B cell (primary cell): Measurements from ENCODE around the gene VAV2. TPM values are rescaled to one million over a fixed set of nuclear protein-coding genes. Genes with fewer than 3 reads are reported as not detected.

Source experiments
- ATAC-seq: fragments of 200-7000 bp; cut with Tn5 transposase; one replicate; pipeline ENCODE4 v1.10.0; 2021; ENCODE audit warnings: low read depth, mild to moderate bottlenecking, moderate number of reproducible peaks, moderate library complexity
- CTCF ChIA-PET: fragments of 350-600 bp; sonication (Branson Sonifier 250); formaldehyde crosslinking; loops from one replicate; lab custom pipeline; 2021; ENCODE audit warnings: antibody characterized with exemption, inconsistent platforms; lab: Charles Lee
- POLR2A ChIA-PET: fragments of 350-600 bp; sonication (Branson Sonifier 250); formaldehyde crosslinking; loops from one replicate; lab custom pipeline; 2021; ENCODE audit warnings: antibody characterized with exemption; lab: Charles Lee
- DNase-seq: peaks from one replicate; pipeline ENCODE4 v3.0.0; 2013
- H2AFZ ChIP-seq: 2 replicates; pipeline ENCODE4 v1.6.1; 2012; ENCODE audit warnings: mild to moderate bottlenecking, low read depth, low read length; ENCODE audit not compliant: insufficient read depth, poor library complexity, severe bottlenecking
- H3K27ac ChIP-seq, 2 donors: 1 replicate in 1 of 2; 2 replicates in 1 of 2; pipeline ENCODE4 v1.5.1; 2012 to 2013; ENCODE audit warnings: low read length in 2 of 2, mild to moderate bottlenecking in 2 of 2, moderate library complexity in 1 of 2
- H3K27me3 ChIP-seq, 4 experiments: fragments of 200-600 bp in 1 of 4; sonication (generic) in 1 of 4; replicated peaks in 1 of 4; 1 replicate in 2 of 4; 2 replicates in 2 of 4; pipeline versions ENCODE4 v1.6.1 to v1.7.0; 2013 to 2016; ENCODE audit warnings: low read length in 3 of 4, mild to moderate bottlenecking in 2 of 4, mixed read lengths in 1 of 4, moderate library complexity in 1 of 4; ENCODE audit not compliant: insufficient read depth in 4 of 4, control insufficient read depth in 3 of 4; ENCODE audit errors: control extremely low read depth in 1 of 4
- H3K36me3 ChIP-seq, 2 experiments: replicated peaks in 1 of 2; 1 replicate in 1 of 2; 2 replicates in 1 of 2; pipeline versions ENCODE4 v1.6.1 to v1.7.1; 2013; ENCODE audit warnings: low read length in 1 of 2; ENCODE audit not compliant: insufficient read depth in 2 of 2, control insufficient read depth in 1 of 2; ENCODE audit errors: control extremely low read depth in 1 of 2, extremely low read depth in 1 of 2
- H3K4me1 ChIP-seq, 2 donors: fragments of 200-600 bp in 1 of 2; sonication (generic) in 1 of 2; 1 replicate in 1 of 2; 2 replicates in 1 of 2; pipeline versions ENCODE4 v1.5.1 to v1.6.1; 2013 to 2017; ENCODE audit warnings: low read length in 2 of 2; ENCODE audit not compliant: control insufficient read depth in 2 of 2, insufficient read depth in 2 of 2
- H3K4me2 ChIP-seq: replicated peaks from 2 replicates; pipeline ENCODE3; 2012; ENCODE audit warnings: mild to moderate bottlenecking, low read depth, low read length; ENCODE audit not compliant: poor library complexity, severe bottlenecking
- H3K4me3 ChIP-seq, 5 experiments: fragments of 200-600 bp in 1 of 5; sonication (generic) in 1 of 5; 1 replicate in 3 of 5; 2 replicates in 2 of 5; pipeline versions ENCODE4 v1.5.1 to v1.7.0; 2011 to 2016; ENCODE audit warnings: low read length in 4 of 5, mild to moderate bottlenecking in 4 of 5, low read depth in 2 of 5, control low read depth in 1 of 5, moderate library complexity in 1 of 5; ENCODE audit not compliant: insufficient read depth in 1 of 5; ENCODE audit errors: control extremely low read depth in 1 of 5, extremely low read depth in 1 of 5
- H3K79me2 ChIP-seq: fragments of 200-600 bp; sonication (generic); one replicate; pipeline ENCODE4 v1.6.0; 2016; ENCODE audit warnings: low read length; ENCODE audit not compliant: control insufficient read depth, insufficient read depth
- H3K9ac ChIP-seq: fragments of 200-600 bp; sonication (generic); 2 replicates; pipeline ENCODE4 v1.6.1; 2017; ENCODE audit warnings: mild to moderate bottlenecking, low read length, moderate library complexity
- H3K9me3 ChIP-seq, 3 donors: one replicate each; pipeline versions ENCODE4 v1.6.1 to v1.7.1; 2013; ENCODE audit warnings: low read length in 2 of 3; ENCODE audit not compliant: control insufficient read depth in 2 of 3, insufficient read depth in 1 of 3; ENCODE audit errors: control extremely low read depth in 1 of 3
- H4K20me1 ChIP-seq: 2 replicates; pipeline ENCODE4 v1.6.0; 2012; ENCODE audit warnings: mild to moderate bottlenecking, low read length; ENCODE audit not compliant: insufficient read depth, control insufficient read depth, poor library complexity, severe bottlenecking
- H3K27ac Mint-ChIP-seq: one replicate; pipeline ENCODE4 v1.8.0; 2021; ENCODE audit warnings: mixed read lengths
- H3K27me3 Mint-ChIP-seq: one replicate; pipeline ENCODE4 v1.8.0; 2021; ENCODE audit warnings: mixed read lengths
- H3K4me1 Mint-ChIP-seq: one replicate; pipeline ENCODE4 v1.8.0; 2021; ENCODE audit warnings: mixed read lengths
- H3K4me3 Mint-ChIP-seq: one replicate; pipeline ENCODE4 v1.8.0; 2021; ENCODE audit warnings: mixed read lengths
- H3K9me3 Mint-ChIP-seq: one replicate; pipeline ENCODE4 v1.8.0; 2022; ENCODE audit warnings: mixed read lengths; ENCODE audit not compliant: insufficient read depth
- EZH2 ChIP-seq: IDR thresholded peaks from 2 replicates; pipeline ENCODE4 v1.6.1; 2012; ENCODE audit warnings: borderline replicate concordance, low read depth, mild to moderate bottlenecking, moderate library complexity, low read length; ENCODE audit not compliant: insufficient read depth, poor library complexity, severe bottlenecking
- WGBS: methylation state at CpG from one replicate; pipeline ENCODE4 v1.1.5; 2013; ENCODE audit warnings: missing lambda C conversion rate; ENCODE audit not compliant: insufficient coverage; 5-methylcytosine and 5-hydroxymethylcytosine counted together
- intact Hi-C: fragments of 100-400 bp; cut with micrococcal nuclease; formaldehyde crosslinking; loops from one replicate; pipeline ENCODE4 v1.10.0; 2022
- polyA plus RNA-seq: library from polyadenylated mRNA; depleted of rRNA; stranded (reverse); fragments of >200 nt; gene quantifications from 2 replicates; pipeline ENCODE4 v1.2.3, GENCODE V29; 2012
- total RNA-seq, 2 donors: library from RNA; stranded (reverse); fragments of 120-200 nt in 1 of 2; gene quantifications; 1 replicate in 1 of 2; 2 replicates in 1 of 2; pipeline versions ENCODE4 v1.2.3 to v1.2.4, GENCODE V29; 2013 to 2022
- TF ChIP-seq, protein P1 (sequence below): fragments of 200-600 bp; IDR thresholded peaks from one replicate; pipeline ENCODE4 v1.8.0; 2022; ENCODE audit warnings: antibody characterized with exemption, mild to moderate bottlenecking

VAV2 gene
- total and polyA plus RNA-seq, 2 donors (not counting 1 experiment from before 2014, with no cell fraction given), result 34.4 to 128 TPM

DNA sequence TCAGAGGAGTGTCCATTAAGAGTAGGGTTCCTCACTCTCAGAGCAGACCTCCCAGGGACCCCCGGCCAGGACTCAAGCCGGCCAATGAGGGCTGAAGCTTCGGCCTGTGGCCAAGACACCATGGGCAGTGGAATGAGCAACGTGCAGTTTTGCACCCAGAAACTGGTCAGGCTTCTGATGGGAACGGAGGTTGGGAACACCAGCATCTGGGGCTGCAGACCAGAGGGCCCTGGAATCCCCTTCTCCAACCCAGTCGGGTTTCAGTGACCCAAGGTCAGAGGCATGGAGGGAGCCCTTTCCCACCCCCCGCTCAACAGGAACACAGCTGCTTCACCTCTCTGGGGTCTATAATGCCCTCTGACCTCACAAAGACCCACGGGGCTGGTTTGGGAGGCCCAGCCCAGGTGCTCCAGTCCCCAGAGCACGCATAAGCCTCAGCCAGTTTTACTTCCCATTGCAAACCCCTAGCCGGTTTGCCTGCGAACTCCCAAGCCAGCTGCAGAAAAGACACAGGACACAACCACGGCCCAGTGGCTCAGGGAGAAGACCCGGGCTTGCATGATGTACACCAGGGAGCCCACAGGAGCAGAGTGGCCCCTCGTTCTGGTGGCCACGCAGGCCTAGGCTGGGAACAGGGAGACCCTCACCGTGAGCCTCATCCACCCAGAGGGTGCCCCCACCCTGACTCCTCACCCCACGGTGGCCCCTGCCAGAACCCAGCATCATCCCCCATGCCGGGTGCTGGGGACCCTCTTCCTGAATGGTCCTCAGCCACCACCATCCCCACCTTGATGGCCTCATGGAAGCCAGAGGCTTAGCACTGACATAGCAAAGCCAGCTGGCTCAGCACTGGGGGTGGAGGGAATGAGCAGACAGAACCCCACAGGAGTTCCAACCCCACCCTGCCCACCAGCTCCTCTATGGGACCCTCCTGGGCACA, 30.6 kb downstream of the VAV2 start:
- peaks cover 78% of the 10 kb centered on the region for H3K4me1 Mint-ChIP-seq
- Histone ChIP-seq H3K36me3 (no peaks in the 10 kb centered on the region), H3K4me1 (peaks cover 61% of the 10 kb centered on the region in 2 donors), H3K4me3 (peak overlapping the region in 3 of 5 experiments; percentile 15 to 27 (median 20)), H3K27me3 (no peaks in the 10 kb centered on the region), H3K79me2 (peaks cover 94% of the 10 kb centered on the region), H4K20me1 (peaks cover 74% of the 10 kb centered on the region), H2AFZ (no peak overlapping the region), H3K9me3 (peaks cover 0 to 10% (median 6%) of the 10 kb centered on the region in 3 donors), H3K9ac (peak overlapping the region; percentile 37), H3K4me2 (peak overlapping the region; percentile 74), H3K27ac (peak overlapping the region; percentile 47 to 79)
- peak overlapping the region; percentile 78 for H3K4me3 Mint-ChIP-seq
- ChIA-PET POLR2A (interaction anchor here (0.5 to 1.9 kb wide), 3 partner anchors 10 to 1082 kb away, joined by 4 to 5 read pairs (median 4); partner anchors contain the start of gene SPACA9), CTCF (interaction anchor here (0.9 kb wide), 2 partner anchors 33 to 168 kb away, joined by 3 read pairs; no protein-coding TSS in a partner anchor)
- peaks cover 2% of the 10 kb centered on the region for H3K9me3 Mint-ChIP-seq
- DNase-seq (peak; percentile 48), ATAC-seq (peak; percentile 49)
- H3K27me3 Mint-ChIP-seq, result no peaks in the 10 kb centered on the region
- 33% methylated on average over 16 of the region's 18 CpGs for WGBS
- peak overlapping the region; percentile 89 for H3K27ac Mint-ChIP-seq
- intact Hi-C loops, result loop anchor here (2.0 kb wide), 1 partner anchor 15 kb away; no protein-coding TSS in a partner anchor
- TF ChIP-seq, protein P1, sequence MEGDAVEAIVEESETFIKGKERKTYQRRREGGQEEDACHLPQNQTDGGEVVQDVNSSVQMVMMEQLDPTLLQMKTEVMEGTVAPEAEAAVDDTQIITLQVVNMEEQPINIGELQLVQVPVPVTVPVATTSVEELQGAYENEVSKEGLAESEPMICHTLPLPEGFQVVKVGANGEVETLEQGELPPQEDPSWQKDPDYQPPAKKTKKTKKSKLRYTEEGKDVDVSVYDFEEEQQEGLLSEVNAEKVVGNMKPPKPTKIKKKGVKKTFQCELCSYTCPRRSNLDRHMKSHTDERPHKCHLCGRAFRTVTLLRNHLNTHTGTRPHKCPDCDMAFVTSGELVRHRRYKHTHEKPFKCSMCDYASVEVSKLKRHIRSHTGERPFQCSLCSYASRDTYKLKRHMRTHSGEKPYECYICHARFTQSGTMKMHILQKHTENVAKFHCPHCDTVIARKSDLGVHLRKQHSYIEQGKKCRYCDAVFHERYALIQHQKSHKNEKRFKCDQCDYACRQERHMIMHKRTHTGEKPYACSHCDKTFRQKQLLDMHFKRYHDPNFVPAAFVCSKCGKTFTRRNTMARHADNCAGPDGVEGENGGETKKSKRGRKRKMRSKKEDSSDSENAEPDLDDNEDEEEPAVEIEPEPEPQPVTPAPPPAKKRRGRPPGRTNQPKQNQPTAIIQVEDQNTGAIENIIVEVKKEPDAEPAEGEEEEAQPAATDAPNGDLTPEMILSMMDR, result no peak
- TF ChIP-seq EZH2, result no peak
